Measurements from ENCODE around the gene KRTAP13-4.

KRTAP13-4 gene

GRCh38 chr21:30430170-30430655 is at the start of gene KRTAP13-4:
TSS of gene KRTAP13-4 (plus strand) at chr21:30430220. CDS start at chr21:30430276, 56 bp downstream.
- no peak for ATAC-seq
- no peaks in the 10 kb centered on the region for H3K4me1 Mint-ChIP-seq

DNA sequence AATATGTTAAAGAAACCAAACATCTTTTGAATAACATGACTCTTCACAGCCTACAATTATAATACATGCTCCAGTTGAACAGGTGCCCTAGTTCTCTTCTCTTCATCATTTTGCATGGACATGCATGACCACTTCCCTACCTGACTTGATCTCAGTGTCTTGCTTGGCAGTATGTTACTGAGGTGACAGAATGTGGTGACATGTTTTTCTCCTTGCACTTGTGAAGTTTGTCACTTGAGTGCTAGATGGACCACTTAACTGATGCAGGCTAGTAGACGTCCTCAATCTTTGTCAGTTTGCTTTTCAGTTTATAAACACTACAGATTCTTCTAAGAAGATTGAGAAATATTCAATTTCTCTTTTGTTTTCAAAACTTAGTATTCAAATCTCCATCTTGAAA is 47.8 kb upstream of the KRTAP13-4 start:
- no peak overlapping the region for H3K27ac Mint-ChIP-seq
- H3K4me3 Mint-ChIP-seq, result no peak overlapping the region
- H3K27me3 Mint-ChIP-seq, result no peaks in the 10 kb centered on the region
- no peaks in the 10 kb centered on the region for H3K36me3 Mint-ChIP-seq
- no peaks in the 10 kb centered on the region for H3K4me1 Mint-ChIP-seq
- ATAC-seq, result no peak
- no peaks in the 10 kb centered on the region for H3K9me3 Mint-ChIP-seq

More at GRCh38 chr21:30430170-30430655, at the start of gene KRTAP13-4:
- Mint-ChIP-seq H3K4me3 (no peak within 1 kb of the TSS), H3K27me3 (no peaks in the 10 kb centered on the region), H3K27ac (no peak within 1 kb of the TSS), H3K9me3 (no peaks in the 10 kb centered on the region), H3K36me3 (no peaks in the 10 kb centered on the region)

DNA sequence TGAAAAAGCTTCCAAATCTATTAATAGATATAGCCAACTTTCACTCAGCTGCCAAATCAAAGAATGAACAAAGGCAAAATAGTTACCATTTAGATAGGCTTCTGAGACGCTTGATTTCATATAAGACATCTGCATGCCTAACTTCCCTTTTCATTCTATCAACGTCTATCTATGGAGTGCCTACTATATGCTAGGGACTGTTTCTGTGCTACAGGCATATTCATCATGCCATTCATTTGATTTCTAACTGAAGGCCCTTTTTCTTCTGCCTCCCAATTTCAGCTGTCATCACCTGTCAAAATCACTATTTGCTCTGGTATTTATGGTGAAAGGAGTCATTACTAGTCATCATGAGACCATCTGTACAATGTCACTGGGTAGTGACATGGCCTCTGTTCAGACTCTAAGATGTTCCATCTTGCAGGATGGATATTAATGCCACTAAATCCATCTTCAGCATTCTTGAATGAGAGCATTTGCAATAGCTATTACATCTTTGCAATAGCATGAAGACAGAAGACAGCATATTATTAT is 38.5 kb upstream of the KRTAP13-4 start:
- no peaks in the 10 kb centered on the region for H3K36me3 Mint-ChIP-seq
- no peak overlapping the region for H3K27ac Mint-ChIP-seq
- no peak for ATAC-seq
- peaks cover 8% of the 10 kb centered on the region for H3K9me3 Mint-ChIP-seq
- no peak overlapping the region for H3K4me3 Mint-ChIP-seq
- no peaks in the 10 kb centered on the region for H3K27me3 Mint-ChIP-seq
- no peaks in the 10 kb centered on the region for H3K4me1 Mint-ChIP-seq

GRCh38 chr21:30395731-30396130 is 34.3 kb upstream of the KRTAP13-4 start, which contains the start of gene KRTAP13-1:
TSS of gene KRTAP13-1 (plus strand) at chr21:30396031. CDS start at chr21:30396087, 56 bp downstream.
- Mint-ChIP-seq H3K4me3 (no peak within 1 kb of the TSS), H3K9me3 (no peaks in the 10 kb centered on the region), H3K36me3 (no peaks in the 10 kb centered on the region), H3K4me1 (no peaks in the 10 kb centered on the region), H3K27me3 (no peaks in the 10 kb centered on the region), H3K27ac (no peak within 1 kb of the TSS)
- ATAC-seq, result no peak

- Mint-ChIP-seq H3K4me3 (no peak overlapping the region), H3K4me1 (no peaks in the 10 kb centered on the region), H3K9me3 (peaks cover 4% of the 10 kb centered on the region), H3K36me3 (no peaks in the 10 kb centered on the region), H3K27ac (no peak overlapping the region), H3K27me3 (no peaks in the 10 kb centered on the region)
- ATAC-seq, result no peak
These were observed 21.1 kb upstream of the KRTAP13-4 start for GRCh38 chr21:30408782-30409494.

DNA sequence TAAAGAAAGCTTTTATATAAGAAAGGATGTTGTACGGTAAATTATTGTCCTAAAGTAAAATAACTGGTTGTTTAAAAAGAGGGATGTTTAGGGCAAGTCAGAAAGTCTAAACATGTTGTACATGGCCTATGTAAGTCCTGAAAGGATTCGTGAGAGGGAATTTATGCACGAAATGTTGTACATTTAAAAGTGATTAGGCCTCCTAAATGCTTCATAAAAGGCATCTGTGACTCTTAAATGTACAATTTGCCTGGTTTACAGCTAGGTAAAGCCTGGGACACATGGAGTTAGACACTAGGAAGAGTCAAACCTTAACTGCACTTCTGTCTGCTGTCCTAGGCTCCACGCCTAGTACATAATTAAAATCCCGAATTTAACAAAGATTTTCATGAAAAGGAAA is 14.0 kb upstream of the KRTAP13-4 start:
- Mint-ChIP-seq H3K27me3 (no peaks in the 10 kb centered on the region), H3K4me1 (no peaks in the 10 kb centered on the region), H3K27ac (no peak overlapping the region), H3K4me3 (no peak overlapping the region), H3K36me3 (no peaks in the 10 kb centered on the region), H3K9me3 (peaks cover 6% of the 10 kb centered on the region)
- no peak for ATAC-seq

GRCh38 chr21:30425826-30426225 is 4.2 kb upstream of the KRTAP13-4 start, which contains the start of gene KRTAP13-3:
TSS of gene KRTAP13-3 (minus strand) at chr21:30425926. CDS start at chr21:30425912, 14 bp downstream.
- ATAC-seq, result no peak
- Mint-ChIP-seq H3K27me3 (no peaks in the 10 kb centered on the region), H3K27ac (no peak within 1 kb of the TSS), H3K9me3 (peaks cover 3% of the 10 kb centered on the region), H3K36me3 (no peaks in the 10 kb centered on the region), H3K4me3 (no peak within 1 kb of the TSS), H3K4me1 (no peaks in the 10 kb centered on the region)

DNA sequence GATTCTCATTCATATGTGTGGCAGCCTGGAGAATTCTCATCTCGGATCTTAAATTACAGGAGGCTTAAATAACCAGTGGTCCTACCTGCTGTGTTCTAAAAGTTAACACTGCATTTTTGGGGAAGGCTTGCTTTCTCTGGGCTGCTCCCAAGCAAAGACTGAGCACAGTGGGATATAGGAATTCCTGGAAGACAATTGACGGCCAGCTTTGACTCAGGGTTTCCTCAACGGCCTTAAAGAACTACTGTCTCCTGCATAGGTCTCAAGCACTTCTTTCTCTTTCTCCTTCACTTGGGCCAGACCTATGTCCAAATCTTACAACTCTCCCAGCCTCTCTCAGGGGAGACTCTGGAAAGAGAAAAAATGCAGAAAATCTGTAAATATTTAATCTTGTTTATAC is 3.3 kb upstream of the KRTAP13-4 start:
- H3K4me3 Mint-ChIP-seq, result no peak overlapping the region
- ATAC-seq, result no peak

DNA sequence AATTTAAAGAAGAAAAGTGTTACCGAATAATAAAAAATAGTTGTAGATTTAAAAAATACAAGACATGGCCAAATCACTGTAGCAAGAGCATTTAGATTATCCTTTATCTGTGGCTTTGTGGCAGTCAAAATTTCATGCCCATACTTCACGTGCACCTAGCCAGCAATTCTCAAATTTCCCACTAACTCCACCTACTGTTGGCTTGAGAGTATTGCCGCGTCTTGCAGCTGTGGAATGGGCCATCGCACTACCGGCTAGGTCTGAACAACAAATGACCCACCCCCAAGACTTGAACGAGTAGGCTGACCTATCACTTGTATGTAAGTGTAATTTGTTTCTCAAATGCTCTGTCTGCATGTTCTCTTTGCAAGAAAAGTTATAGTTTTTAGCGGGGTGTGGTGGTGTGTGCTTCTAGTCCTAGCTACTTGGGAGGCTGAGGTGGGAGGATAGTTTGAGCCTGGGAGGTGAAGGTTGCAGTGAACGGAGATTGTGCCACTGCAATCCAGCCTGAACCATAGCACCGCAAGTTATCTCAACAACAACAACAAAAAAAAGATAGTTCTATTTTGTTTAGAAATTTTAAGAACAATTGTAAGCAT is 4.1 kb downstream of the KRTAP13-4 start:
- Mint-ChIP-seq H3K4me1 (no peaks in the 10 kb centered on the region), H3K9me3 (peaks cover 3% of the 10 kb centered on the region), H3K4me3 (no peak overlapping the region), H3K27me3 (no peaks in the 10 kb centered on the region), H3K27ac (no peak overlapping the region), H3K36me3 (no peaks in the 10 kb centered on the region)
- no peak for ATAC-seq

More for the DNA sequence above, 3.3 kb upstream of the KRTAP13-4 start:
- H3K9me3 Mint-ChIP-seq, result peaks cover 3% of the 10 kb centered on the region
- no peaks in the 10 kb centered on the region for H3K36me3 Mint-ChIP-seq
- no peaks in the 10 kb centered on the region for H3K4me1 Mint-ChIP-seq
- no peak overlapping the region for H3K27ac Mint-ChIP-seq
- no peaks in the 10 kb centered on the region for H3K27me3 Mint-ChIP-seq

GRCh38 chr21:30437010-30437565 is 7.1 kb downstream of the KRTAP13-4 start:
- no peak for ATAC-seq
- H3K4me3 Mint-ChIP-seq, result no peak overlapping the region
- H3K27ac Mint-ChIP-seq, result no peak overlapping the region
- H3K27me3 Mint-ChIP-seq, result no peaks in the 10 kb centered on the region
- H3K36me3 Mint-ChIP-seq, result no peaks in the 10 kb centered on the region
- H3K4me1 Mint-ChIP-seq, result no peaks in the 10 kb centered on the region
- peaks cover 3% of the 10 kb centered on the region for H3K9me3 Mint-ChIP-seq

DNA sequence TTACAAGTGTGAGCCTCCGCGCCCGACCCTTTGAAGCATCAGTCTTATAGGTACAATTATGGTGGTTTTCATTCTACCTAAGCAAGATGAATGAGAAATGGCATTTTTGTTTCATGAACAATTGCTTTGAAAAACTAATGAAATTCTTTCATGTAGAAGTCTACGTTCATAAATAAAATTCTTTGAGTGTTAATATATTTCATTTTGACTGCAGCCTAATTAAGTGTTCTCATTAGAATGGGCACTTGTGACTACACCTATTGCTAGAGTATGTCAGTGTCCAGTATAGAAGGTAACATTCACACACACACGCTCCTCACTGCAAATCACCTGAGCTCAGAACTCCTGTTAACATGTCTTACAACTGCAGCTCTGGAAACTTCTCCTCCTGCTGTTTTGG is 10.0 kb downstream of the KRTAP13-4 start, which contains the start of gene KRTAP15-1:
Gene KRTAP15-1, plus strand, starts transcription at position 301 of the 400 bp plus-strand sequence. Its CDS starts 53 bp downstream, at position 354.
- H3K4me3 Mint-ChIP-seq, result no peak within 1 kb of the TSS
- no peak within 1 kb of the TSS for H3K27ac Mint-ChIP-seq
- peaks cover 3% of the 10 kb centered on the region for H3K9me3 Mint-ChIP-seq
- no peaks in the 10 kb centered on the region for H3K4me1 Mint-ChIP-seq
- no peaks in the 10 kb centered on the region for H3K27me3 Mint-ChIP-seq
- no peak for ATAC-seq
- no peaks in the 10 kb centered on the region for H3K36me3 Mint-ChIP-seq

- no peaks in the 10 kb centered on the region for H3K36me3 Mint-ChIP-seq
- ATAC-seq, result no peak
- no peaks in the 10 kb centered on the region for H3K4me1 Mint-ChIP-seq
- no peaks in the 10 kb centered on the region for H3K27me3 Mint-ChIP-seq
- H3K9me3 Mint-ChIP-seq, result no peaks in the 10 kb centered on the region
- no peak overlapping the region for H3K4me3 Mint-ChIP-seq
- H3K27ac Mint-ChIP-seq, result no peak overlapping the region
These were observed 13.2 kb downstream of the KRTAP13-4 start for GRCh38 chr21:30443226-30443625.

GRCh38 chr21:30444204-30444603 is 14.2 kb downstream of the KRTAP13-4 start:
- no peak for ATAC-seq
- H3K9me3 Mint-ChIP-seq, result no peaks in the 10 kb centered on the region
- no peak overlapping the region for H3K27ac Mint-ChIP-seq
- no peaks in the 10 kb centered on the region for H3K36me3 Mint-ChIP-seq
- no peaks in the 10 kb centered on the region for H3K27me3 Mint-ChIP-seq
- no peak overlapping the region for H3K4me3 Mint-ChIP-seq
- H3K4me1 Mint-ChIP-seq, result no peaks in the 10 kb centered on the region

DNA sequence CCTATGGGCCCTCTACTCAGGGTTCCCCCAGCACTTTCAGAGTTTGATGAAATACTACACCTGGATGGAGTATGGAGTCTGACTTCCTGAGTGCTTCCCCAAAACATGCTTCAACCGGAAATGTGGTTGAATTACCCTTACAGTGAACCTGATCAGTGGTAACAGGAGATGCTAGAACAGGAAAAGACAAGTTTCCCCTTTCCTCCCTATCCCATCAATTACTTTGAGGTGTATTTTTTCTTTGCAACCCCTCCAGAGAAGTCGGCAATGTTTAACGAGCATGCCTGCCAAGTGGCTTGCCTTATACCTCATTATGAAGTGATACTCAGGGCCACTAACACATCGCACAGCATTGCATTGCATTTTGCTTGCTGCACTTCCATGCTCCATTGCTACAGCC is 17.0 kb downstream of the KRTAP13-4 start:
- ATAC-seq, result no peak
- Mint-ChIP-seq H3K27me3 (no peaks in the 10 kb centered on the region), H3K4me1 (no peaks in the 10 kb centered on the region), H3K36me3 (no peaks in the 10 kb centered on the region), H3K27ac (no peak overlapping the region), H3K9me3 (no peaks in the 10 kb centered on the region), H3K4me3 (no peak overlapping the region)

DNA sequence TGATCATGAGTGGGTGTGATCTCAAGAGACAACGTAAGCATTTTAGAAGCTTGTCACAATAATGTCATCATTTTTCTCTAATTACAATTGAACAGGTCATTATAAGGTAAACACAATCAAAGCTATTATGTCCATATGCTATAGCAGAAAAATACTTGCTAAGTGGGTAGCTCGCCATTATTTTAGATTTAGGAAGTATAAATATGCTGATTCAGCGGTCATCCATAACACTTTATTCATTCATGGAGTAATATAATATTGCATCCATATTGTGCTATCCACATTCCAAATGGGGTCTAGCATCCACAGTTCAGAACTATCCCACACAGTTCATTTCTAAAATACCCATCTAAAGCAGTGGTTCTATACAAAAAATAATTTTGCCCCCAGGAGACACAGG is 18.5 kb downstream of the KRTAP13-4 start:
- Mint-ChIP-seq H3K27ac (no peak overlapping the region), H3K4me1 (no peaks in the 10 kb centered on the region), H3K27me3 (no peaks in the 10 kb centered on the region), H3K4me3 (no peak overlapping the region), H3K9me3 (no peaks in the 10 kb centered on the region), H3K36me3 (no peaks in the 10 kb centered on the region)
- ATAC-seq, result no peak
